H9 (cell line): ENCODE measurements around the gene PLA2G4E. TPM values are rescaled to one million over a fixed set of nuclear protein-coding genes. Genes with fewer than 3 reads are reported as not detected.

Experiments used
- DNase-seq: peaks from one replicate; pipeline ENCODE4 v3.0.0-alpha.2; 2017
- H2AFZ ChIP-seq: one replicate; pipeline ENCODE4 v1.6.1; 2013; ENCODE audit warnings: mild to moderate bottlenecking, low read length, control low read depth, moderate library complexity
- H2AK5ac ChIP-seq: 2 replicates; pipeline ENCODE4 v1.6.1; 2013; ENCODE audit warnings: low read length, control low read depth, mixed read lengths; ENCODE audit not compliant: insufficient read length
- H2BK120ac ChIP-seq: one replicate; pipeline ENCODE4 v1.6.1; 2013; ENCODE audit warnings: low read depth, mild to moderate bottlenecking, low read length, control low read depth, inconsistent platforms; ENCODE audit not compliant: poor library complexity, severe bottlenecking
- H2BK12ac ChIP-seq: 2 replicates; pipeline ENCODE4 v1.6.1; 2013; ENCODE audit warnings: low read length, control low read depth, mixed read lengths, low read depth; ENCODE audit not compliant: insufficient read length
- H2BK15ac ChIP-seq: 2 replicates; pipeline ENCODE4 v1.6.1; 2013; ENCODE audit warnings: low read depth, low read length, control low read depth
- H2BK20ac ChIP-seq: one replicate; pipeline ENCODE4 v1.6.1; 2013; ENCODE audit warnings: low read depth, mild to moderate bottlenecking, low read length, control low read depth, inconsistent platforms; ENCODE audit not compliant: poor library complexity, severe bottlenecking
- H2BK5ac ChIP-seq: 2 replicates; pipeline ENCODE4 v1.6.1; 2013; ENCODE audit warnings: low read length, control low read depth, mixed read lengths; ENCODE audit not compliant: insufficient read length
- H3K14ac ChIP-seq: 2 replicates; pipeline ENCODE4 v1.6.1; 2013; ENCODE audit warnings: low read length, control low read depth; ENCODE audit not compliant: insufficient read depth
- H3K18ac ChIP-seq: 2 replicates; pipeline ENCODE4 v1.6.1; 2013; ENCODE audit warnings: low read depth, mild to moderate bottlenecking, mixed read lengths, low read length, control low read depth; ENCODE audit not compliant: insufficient read length
- H3K23ac ChIP-seq: 2 replicates; pipeline ENCODE4 v1.6.1; 2013; ENCODE audit warnings: low read length, control low read depth, mixed read lengths, low read depth; ENCODE audit not compliant: insufficient read length
- H3K23me2 ChIP-seq: 2 replicates; pipeline ENCODE4 v1.6.1; 2013; ENCODE audit warnings: low read depth, mild to moderate bottlenecking, mixed read lengths, low read length, control low read depth; ENCODE audit not compliant: insufficient read length, poor library complexity, severe bottlenecking
- H3K27ac ChIP-seq: 2 replicates; pipeline ENCODE4 v1.5.1; 2013; ENCODE audit warnings: low read length, control low read depth, mixed read lengths, low read depth; ENCODE audit not compliant: insufficient read length
- H3K27me3 ChIP-seq: 2 replicates; pipeline ENCODE4 v1.6.1; 2013; ENCODE audit warnings: low read length, control low read depth, inconsistent platforms; ENCODE audit not compliant: insufficient read depth
- H3K4ac ChIP-seq: 2 replicates; pipeline ENCODE4 v1.6.1; 2013; ENCODE audit warnings: low read depth, mild to moderate bottlenecking, control low read depth, inconsistent platforms, low read length, moderate library complexity
- H3K4me1 ChIP-seq: 2 replicates; pipeline ENCODE4 v1.6.1; 2013; ENCODE audit warnings: low read length, control low read depth, inconsistent platforms; ENCODE audit not compliant: insufficient read depth
- H3K4me2 ChIP-seq: 2 replicates; pipeline ENCODE4 v1.6.1; 2013; ENCODE audit warnings: low read length, control low read depth, mixed read lengths; ENCODE audit not compliant: insufficient read length, insufficient read depth
- H3K56ac ChIP-seq: 2 replicates; pipeline ENCODE4 v1.6.1; 2013; ENCODE audit warnings: low read depth, mild to moderate bottlenecking, mixed read lengths, low read length, control low read depth; ENCODE audit not compliant: insufficient read length
- H3K79me1 ChIP-seq: 2 replicates; pipeline ENCODE4 v1.6.1; 2013; ENCODE audit warnings: low read depth, mild to moderate bottlenecking, moderate library complexity, low read length, control low read depth, inconsistent platforms; ENCODE audit not compliant: insufficient read depth, poor library complexity, severe bottlenecking
- H3K79me2 ChIP-seq: 2 replicates; pipeline ENCODE4 v1.6.1; 2013; ENCODE audit warnings: low read length, control low read depth, inconsistent platforms; ENCODE audit not compliant: insufficient read depth
- H3K9ac ChIP-seq: 2 replicates; pipeline ENCODE4 v1.6.1; 2013; ENCODE audit warnings: low read length, control low read depth, mixed read lengths; ENCODE audit not compliant: insufficient read length; ENCODE audit errors: extremely low read depth
- H3K9me3 ChIP-seq: one replicate; pipeline ENCODE4 v1.6.1; 2013; ENCODE audit warnings: low read depth, low read length, inconsistent platforms; ENCODE audit not compliant: control insufficient read depth
- H3T11ph ChIP-seq: one replicate; pipeline ENCODE4 v1.6.1; 2013; ENCODE audit warnings: mild to moderate bottlenecking, low read length, control low read depth, inconsistent platforms
- H4K20me1 ChIP-seq: one replicate; pipeline ENCODE4 v1.6.1; 2013; ENCODE audit not compliant: control insufficient read depth, insufficient read length, insufficient read depth
- H4K5ac ChIP-seq: 2 replicates; pipeline ENCODE4 v1.6.1; 2013; ENCODE audit warnings: low read depth, mild to moderate bottlenecking, mixed read lengths, low read length, control low read depth; ENCODE audit not compliant: insufficient read length
- H4K8ac ChIP-seq: replicated peaks from 2 replicates; pipeline ENCODE4 v1.6.1; 2013; ENCODE audit warnings: low read length, control low read depth, mixed read lengths, low read depth; ENCODE audit not compliant: insufficient read length
- H4K91ac ChIP-seq: 2 replicates; pipeline ENCODE4 v1.6.1; 2013; ENCODE audit warnings: low read depth, mild to moderate bottlenecking, moderate library complexity, mixed read lengths, low read length, control low read depth; ENCODE audit not compliant: insufficient read length
- H3K27ac Mint-ChIP-seq, 3 experiments: 2 replicates in 2 of 3; 3 replicates in 1 of 3; pipeline ENCODE4 v1.8.0; 2020 to 2021; ENCODE audit warnings: mixed read lengths in 3 of 3, mild to moderate bottlenecking in 1 of 3, moderate library complexity in 1 of 3
- H3K27me3 Mint-ChIP-seq: 2 replicates; pipeline ENCODE4 v1.8.0; 2021; ENCODE audit warnings: low read depth, mild to moderate bottlenecking, moderate library complexity, mixed read lengths
- H3K36me3 Mint-ChIP-seq, 3 experiments: 2 replicates in 2 of 3; 3 replicates in 1 of 3; pipeline ENCODE4 v1.8.0; 2020 to 2021; ENCODE audit warnings: low read depth in 3 of 3, mixed read lengths in 3 of 3; ENCODE audit not compliant: insufficient read depth in 1 of 3
- H3K4me1 Mint-ChIP-seq, 2 experiments: 2 replicates each; pipeline ENCODE4 v1.8.0; 2020; ENCODE audit warnings: mixed read lengths in 2 of 2
- H3K4me3 Mint-ChIP-seq, 2 experiments: 2 replicates in 1 of 2; 3 replicates in 1 of 2; pipeline ENCODE4 v1.8.0; 2020 to 2021; ENCODE audit warnings: mild to moderate bottlenecking in 2 of 2, mixed read lengths in 2 of 2, moderate library complexity in 1 of 2
- H3K9me3 Mint-ChIP-seq, 2 experiments: 2 replicates in 1 of 2; 3 replicates in 1 of 2; pipeline ENCODE4 v1.8.0; 2020; ENCODE audit warnings: mild to moderate bottlenecking in 2 of 2, mixed read lengths in 2 of 2, moderate library complexity in 1 of 2
- CTCF ChIP-seq: fragments of 200-600 bp; sonication (generic); conservative IDR thresholded peaks from 3 replicates; pipeline ENCODE4 v1.8.0; 2021; ENCODE audit warnings: antibody characterized with exemption, mild to moderate bottlenecking
- WGBS: extraction: QIAGEN DNeasy Blood & Tissue Kit; methylation state at CpG from one replicate; pipeline ENCODE4 v1.1.7; 2013; ENCODE audit warnings: missing lambda C conversion rate, low lambda C conversion rate, mixed read lengths; ENCODE audit not compliant: insufficient read length; ENCODE audit errors: extremely low coverage; 5-methylcytosine and 5-hydroxymethylcytosine counted together
- total RNA-seq: library from RNA; stranded (reverse); gene quantifications from 2 replicates; pipeline ENCODE4 v1.2.1, GENCODE V29; 2021

The PLA2G4E gene
- total RNA-seq, 1 experiment from 2014 or later: not detected

- Histone ChIP-seq H2BK120ac (no peak overlapping the region), H4K91ac (no peak overlapping the region), H3K18ac (no peak overlapping the region), H3K4me2 (no peak overlapping the region), H3K9ac (no peak overlapping the region), H3K9me3 (peaks cover 18% of the 10 kb centered on the region), H3K14ac (no peak overlapping the region), H3K27me3 (no peaks in the 10 kb centered on the region; the same call in 1 of the 2 replicates), H4K8ac (no peak overlapping the region), H2AFZ (no peak overlapping the region), H3K56ac (no peak overlapping the region), H2BK15ac (no peak overlapping the region), H3K23ac (no peak overlapping the region), H4K20me1 (no peaks in the 10 kb centered on the region), H3K79me1 (no peaks in the 10 kb centered on the region), H3K79me2 (no peaks in the 10 kb centered on the region), H3K4me1 (no peaks in the 10 kb centered on the region), H3K4ac (no peak overlapping the region), H4K5ac (no peak overlapping the region), H2BK12ac (no peak overlapping the region), H3K23me2 (no peaks in the 10 kb centered on the region), H3T11ph (no peak overlapping the region), H2BK20ac (no peak overlapping the region), H3K27ac (no peak overlapping the region), H2BK5ac (no peak overlapping the region), H2AK5ac (no peak overlapping the region)
- no peak overlapping the region for H3K27ac Mint-ChIP-seq
- peaks cover 9 to 20% (median 15%) of the 10 kb centered on the region in 3 experiments for H3K36me3 Mint-ChIP-seq
- no peak overlapping the region for H3K4me3 Mint-ChIP-seq
- no peaks in the 10 kb centered on the region for H3K4me1 Mint-ChIP-seq
- peaks cover 17% of the 10 kb centered on the region for H3K27me3 Mint-ChIP-seq
- WGBS: no CpG with 5 or more reads among the region's 7 CpGs
- peaks cover 38 to 42% of the 10 kb centered on the region in 2 experiments for H3K9me3 Mint-ChIP-seq
- DNase-seq: no peak
- TF ChIP-seq CTCF: no peak
Observed at GRCh38 chr15:42027521-42027920, 6.7 kb upstream of the PLA2G4E start.
